Measurements from ENCODE around the gene RPS6KA5.
"Not testable (repeated sequence)": the region's sequence is repeated elsewhere in the genome, so short reads cannot be mapped to it uniquely, and the experiment has no call there.

The RPS6KA5 gene

GRCh38 chr14:91027561-91027960 is 32.9 kb downstream of the RPS6KA5 start:
- DNase-seq (ENCODE audit: low spot score): no peak

- not testable (repeated sequence) for DNase-seq (ENCODE audit: low spot score)
Observed at GRCh38 chr14:91022622-91023028, 37.8 kb downstream of the RPS6KA5 start.

- DNase-seq (ENCODE audit: low spot score): no peak
Observed at GRCh38 chr14:91021991-91022621, 38.3 kb downstream of the RPS6KA5 start.

- no peak for DNase-seq (ENCODE audit: low spot score)
Observed at GRCh38 chr14:91021115-91021514, 39.3 kb downstream of the RPS6KA5 start.

- no peak for DNase-seq (ENCODE audit: low spot score)
Observed at GRCh38 chr14:91019673-91020072, 40.8 kb downstream of the RPS6KA5 start.

- DNase-seq (ENCODE audit: low spot score): no peak
Observed at GRCh38 chr14:91018481-91018880, 42.0 kb downstream of the RPS6KA5 start.

- DNase-seq (ENCODE audit: low spot score): no peak
Observed at GRCh38 chr14:91016800-91017410, 43.5 kb downstream of the RPS6KA5 start.

- DNase-seq (ENCODE audit: low spot score): no peak
Observed at GRCh38 chr14:91015435-91015834, 45.0 kb downstream of the RPS6KA5 start.

GRCh38 chr14:91012045-91012444 is 48.4 kb downstream of the RPS6KA5 start:
- DNase-seq (ENCODE audit: low spot score): no peak

- DNase-seq (ENCODE audit: low spot score): no peak
Observed at GRCh38 chr14:91010153-91010533, 50.3 kb downstream of the RPS6KA5 start.

GRCh38 chr14:91009501-91010152 is 50.8 kb downstream of the RPS6KA5 start:
- DNase-seq (ENCODE audit: low spot score): no peak

GRCh38 chr14:91008759-91009409 is 51.6 kb downstream of the RPS6KA5 start:
- DNase-seq (ENCODE audit: low spot score): no peak

GRCh38 chr14:91005716-91006115 is 54.7 kb downstream of the RPS6KA5 start:
- no peak for DNase-seq (ENCODE audit: low spot score)

- DNase-seq (ENCODE audit: low spot score): no peak
Observed at GRCh38 chr14:91004987-91005386, 55.5 kb downstream of the RPS6KA5 start.

- DNase-seq (ENCODE audit: low spot score): no peak
Observed at GRCh38 chr14:90999299-90999698, 61.1 kb downstream of the RPS6KA5 start.

- no peak for DNase-seq (ENCODE audit: low spot score)
Observed at GRCh38 chr14:90996967-90997366, 63.5 kb downstream of the RPS6KA5 start.

GRCh38 chr14:90995785-90996184 is 64.7 kb downstream of the RPS6KA5 start:
- no peak for DNase-seq (ENCODE audit: low spot score)

- DNase-seq (ENCODE audit: low spot score): no peak
Observed at GRCh38 chr14:90993792-90994191, 66.6 kb downstream of the RPS6KA5 start.

GRCh38 chr14:90991690-90992443 is 68.6 kb downstream of the RPS6KA5 start:
- DNase-seq (ENCODE audit: low spot score): no peak

GRCh38 chr14:90990141-90990540 is 70.3 kb downstream of the RPS6KA5 start:
- no peak for DNase-seq (ENCODE audit: low spot score)

GRCh38 chr14:90987140-90987539 is 73.3 kb downstream of the RPS6KA5 start:
- DNase-seq (ENCODE audit: low spot score): no peak

GRCh38 chr14:90986510-90986909 is 73.9 kb downstream of the RPS6KA5 start:
- DNase-seq (ENCODE audit: low spot score): no peak

Measured in AG08395 (cell line).